B cell (primary cell): ENCODE measurements around the gene EYS. TPM values are rescaled to one million over a fixed set of nuclear protein-coding genes. Genes with fewer than 3 reads are reported as not detected.

ENCODE experiments used
- ATAC-seq: fragments of 200-7000 bp; cut with Tn5 transposase; one replicate; pipeline ENCODE4 v1.10.0; 2021; ENCODE audit warnings: low read depth, mild to moderate bottlenecking, moderate number of reproducible peaks, moderate library complexity
- CTCF ChIA-PET: fragments of 350-600 bp; sonication (Branson Sonifier 250); formaldehyde crosslinking; loops from one replicate; lab custom pipeline; 2021; ENCODE audit warnings: antibody characterized with exemption, inconsistent platforms; lab: Charles Lee
- POLR2A ChIA-PET: fragments of 350-600 bp; sonication (Branson Sonifier 250); formaldehyde crosslinking; loops from one replicate; lab custom pipeline; 2021; ENCODE audit warnings: antibody characterized with exemption; lab: Charles Lee
- DNase-seq: peaks from one replicate; pipeline ENCODE4 v3.0.0; 2013
- H2AFZ ChIP-seq: 2 replicates; pipeline ENCODE4 v1.6.1; 2012; ENCODE audit warnings: mild to moderate bottlenecking, low read depth, low read length; ENCODE audit not compliant: insufficient read depth, poor library complexity, severe bottlenecking
- H3K27ac ChIP-seq, 2 donors: 1 replicate in 1 of 2; 2 replicates in 1 of 2; pipeline ENCODE4 v1.5.1; 2012 to 2013; ENCODE audit warnings: low read length in 2 of 2, mild to moderate bottlenecking in 2 of 2, moderate library complexity in 1 of 2
- H3K27me3 ChIP-seq, 4 experiments: fragments of 200-600 bp in 1 of 4; sonication (generic) in 1 of 4; replicated peaks in 1 of 4; 1 replicate in 2 of 4; 2 replicates in 2 of 4; pipeline versions ENCODE4 v1.6.1 to v1.7.0; 2013 to 2016; ENCODE audit warnings: low read length in 3 of 4, mild to moderate bottlenecking in 2 of 4, mixed read lengths in 1 of 4, moderate library complexity in 1 of 4; ENCODE audit not compliant: insufficient read depth in 4 of 4, control insufficient read depth in 3 of 4; ENCODE audit errors: control extremely low read depth in 1 of 4
- H3K36me3 ChIP-seq, 2 experiments: replicated peaks in 1 of 2; 1 replicate in 1 of 2; 2 replicates in 1 of 2; pipeline versions ENCODE4 v1.6.1 to v1.7.1; 2013; ENCODE audit warnings: low read length in 1 of 2; ENCODE audit not compliant: insufficient read depth in 2 of 2, control insufficient read depth in 1 of 2; ENCODE audit errors: control extremely low read depth in 1 of 2, extremely low read depth in 1 of 2
- H3K4me1 ChIP-seq, 2 donors: fragments of 200-600 bp in 1 of 2; sonication (generic) in 1 of 2; 1 replicate in 1 of 2; 2 replicates in 1 of 2; pipeline versions ENCODE4 v1.5.1 to v1.6.1; 2013 to 2017; ENCODE audit warnings: low read length in 2 of 2; ENCODE audit not compliant: control insufficient read depth in 2 of 2, insufficient read depth in 2 of 2
- H3K4me2 ChIP-seq: replicated peaks from 2 replicates; pipeline ENCODE3; 2012; ENCODE audit warnings: mild to moderate bottlenecking, low read depth, low read length; ENCODE audit not compliant: poor library complexity, severe bottlenecking
- H3K4me3 ChIP-seq, 5 experiments: fragments of 200-600 bp in 1 of 5; sonication (generic) in 1 of 5; 1 replicate in 3 of 5; 2 replicates in 2 of 5; pipeline versions ENCODE4 v1.5.1 to v1.7.0; 2011 to 2016; ENCODE audit warnings: low read length in 4 of 5, mild to moderate bottlenecking in 4 of 5, low read depth in 2 of 5, control low read depth in 1 of 5, moderate library complexity in 1 of 5; ENCODE audit not compliant: insufficient read depth in 1 of 5; ENCODE audit errors: control extremely low read depth in 1 of 5, extremely low read depth in 1 of 5
- H3K79me2 ChIP-seq: fragments of 200-600 bp; sonication (generic); one replicate; pipeline ENCODE4 v1.6.0; 2016; ENCODE audit warnings: low read length; ENCODE audit not compliant: control insufficient read depth, insufficient read depth
- H3K9ac ChIP-seq: fragments of 200-600 bp; sonication (generic); 2 replicates; pipeline ENCODE4 v1.6.1; 2017; ENCODE audit warnings: mild to moderate bottlenecking, low read length, moderate library complexity
- H3K9me3 ChIP-seq, 3 donors: one replicate each; pipeline versions ENCODE4 v1.6.1 to v1.7.1; 2013; ENCODE audit warnings: low read length in 2 of 3; ENCODE audit not compliant: control insufficient read depth in 2 of 3, insufficient read depth in 1 of 3; ENCODE audit errors: control extremely low read depth in 1 of 3
- H4K20me1 ChIP-seq: 2 replicates; pipeline ENCODE4 v1.6.0; 2012; ENCODE audit warnings: mild to moderate bottlenecking, low read length; ENCODE audit not compliant: insufficient read depth, control insufficient read depth, poor library complexity, severe bottlenecking
- H3K27ac Mint-ChIP-seq: one replicate; pipeline ENCODE4 v1.8.0; 2021; ENCODE audit warnings: mixed read lengths
- H3K27me3 Mint-ChIP-seq: one replicate; pipeline ENCODE4 v1.8.0; 2021; ENCODE audit warnings: mixed read lengths
- H3K4me1 Mint-ChIP-seq: one replicate; pipeline ENCODE4 v1.8.0; 2021; ENCODE audit warnings: mixed read lengths
- H3K4me3 Mint-ChIP-seq: one replicate; pipeline ENCODE4 v1.8.0; 2021; ENCODE audit warnings: mixed read lengths
- H3K9me3 Mint-ChIP-seq: one replicate; pipeline ENCODE4 v1.8.0; 2022; ENCODE audit warnings: mixed read lengths; ENCODE audit not compliant: insufficient read depth
- CTCF ChIP-seq: fragments of 200-600 bp; IDR thresholded peaks from one replicate; pipeline ENCODE4 v1.8.0; 2022; ENCODE audit warnings: antibody characterized with exemption, mild to moderate bottlenecking
- EZH2 ChIP-seq: IDR thresholded peaks from 2 replicates; pipeline ENCODE4 v1.6.1; 2012; ENCODE audit warnings: borderline replicate concordance, low read depth, mild to moderate bottlenecking, moderate library complexity, low read length; ENCODE audit not compliant: insufficient read depth, poor library complexity, severe bottlenecking
- WGBS: methylation state at CpG from one replicate; pipeline ENCODE4 v1.1.5; 2013; ENCODE audit warnings: missing lambda C conversion rate; ENCODE audit not compliant: insufficient coverage; 5-methylcytosine and 5-hydroxymethylcytosine counted together
- intact Hi-C: fragments of 100-400 bp; cut with micrococcal nuclease; formaldehyde crosslinking; loops from one replicate; pipeline ENCODE4 v1.10.0; 2022
- polyA plus RNA-seq: library from polyadenylated mRNA; depleted of rRNA; stranded (reverse); fragments of >200 nt; gene quantifications from 2 replicates; pipeline ENCODE4 v1.2.3, GENCODE V29; 2012
- total RNA-seq, 2 donors: library from RNA; stranded (reverse); fragments of 120-200 nt in 1 of 2; gene quantifications; 1 replicate in 1 of 2; 2 replicates in 1 of 2; pipeline versions ENCODE4 v1.2.3 to v1.2.4, GENCODE V29; 2013 to 2022

EYS gene
- total and polyA plus RNA-seq, 2 donors (not counting 1 experiment from before 2014, with no cell fraction given), result not detected

GRCh38 chr6:65116326-65116725, 590.7 kb downstream of the EYS start:
- CTCF ChIA-PET, result no interaction called here
- no peak overlapping the region for H2AFZ ChIP-seq

GRCh38 chr6:65113581-65113980, 593.4 kb downstream of the EYS start:
- Histone ChIP-seq H3K9ac (no peak overlapping the region), H3K4me1 (no peaks in the 10 kb centered on the region), H3K4me3 (no peak overlapping the region), H3K79me2 (no peaks in the 10 kb centered on the region), H3K27me3 (no peaks in the 10 kb centered on the region), H3K27ac (no peak overlapping the region), H4K20me1 (no peaks in the 10 kb centered on the region), H3K9me3 (no peaks in the 10 kb centered on the region), H3K36me3 (no peaks in the 10 kb centered on the region), H2AFZ (no peak overlapping the region), H3K4me2 (no peak overlapping the region)
- no peak overlapping the region for H3K4me3 Mint-ChIP-seq
- ATAC-seq, result no peak
- intact Hi-C loops, result no loop called here
- no peaks in the 10 kb centered on the region for H3K27me3 Mint-ChIP-seq
- no peaks in the 10 kb centered on the region for H3K4me1 Mint-ChIP-seq
- no CpG with 5 or more reads among the region's 3 CpGs for WGBS
- DNase-seq, result no peak
- CTCF ChIA-PET, result no interaction called here
- no peak for TF ChIP-seq EZH2
- TF ChIP-seq CTCF, result no peak
- peaks cover 8% of the 10 kb centered on the region for H3K9me3 Mint-ChIP-seq
- POLR2A ChIA-PET, result no interaction called here
- no peak overlapping the region for H3K27ac Mint-ChIP-seq

More at GRCh38 chr6:65116326-65116725, 590.7 kb downstream of the EYS start:
- TF ChIP-seq CTCF (no peak), EZH2 (no peak)
- Mint-ChIP-seq H3K9me3 (peaks cover 8% of the 10 kb centered on the region), H3K4me1 (no peaks in the 10 kb centered on the region), H3K4me3 (no peak overlapping the region), H3K27me3 (no peaks in the 10 kb centered on the region), H3K27ac (no peak overlapping the region)
- no peak overlapping the region for H3K27ac ChIP-seq
- no peaks in the 10 kb centered on the region for H4K20me1 ChIP-seq
- ATAC-seq (no peak), DNase-seq (no peak)
- no peak overlapping the region for H3K4me2 ChIP-seq
- POLR2A ChIA-PET, result no interaction called here
- no peaks in the 10 kb centered on the region for H3K36me3 ChIP-seq
- H3K79me2 ChIP-seq, result no peaks in the 10 kb centered on the region
- H3K4me1 ChIP-seq, result no peaks in the 10 kb centered on the region
- H3K27me3 ChIP-seq, result no peaks in the 10 kb centered on the region
- peaks cover 0 to 4% (median 0%) of the 10 kb centered on the region in 3 donors for H3K9me3 ChIP-seq
- intact Hi-C loops, result no loop called here
- no peak overlapping the region for H3K9ac ChIP-seq
- H3K4me3 ChIP-seq, result no peak overlapping the region
- no CpG with 5 or more reads among the region's 1 CpG for WGBS
